Measurements from ENCODE around the gene LRRFIP2. TPM values are rescaled to one million over a fixed set of nuclear protein-coding genes. Genes with fewer than 3 reads are reported as not detected.

The LRRFIP2 gene
- total RNA-seq, 1 experiment from 2014 or later = 40.2 TPM

DNA sequence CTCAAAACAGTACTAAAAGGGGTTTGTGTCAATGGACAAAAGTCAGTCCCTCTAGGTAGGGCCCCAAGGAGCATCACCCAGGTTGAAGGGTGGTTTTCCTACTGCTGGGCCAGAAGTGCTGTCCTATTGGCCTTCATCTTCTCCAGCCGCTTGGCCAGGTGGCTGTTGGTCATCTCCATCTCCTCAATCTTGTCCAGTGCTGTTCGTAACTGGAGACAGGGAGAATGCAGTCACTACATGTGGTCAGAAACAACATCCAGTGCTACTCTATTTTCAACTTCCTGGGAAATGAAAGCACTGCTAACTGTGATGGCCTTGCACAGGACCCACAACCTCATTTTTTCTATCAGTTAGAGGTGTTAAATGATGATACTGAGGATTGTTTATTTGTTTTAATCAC, 120.6 kb downstream of the LRRFIP2 start:
- ChIA-PET CTCF (no interaction called here), POLR2A (ENCODE audit: unreplicated experiment) (no interaction called here)
- H3K9me2 ChIP-seq (ENCODE audit: insufficient read depth) = no peaks in the 10 kb centered on the region
- H3K4me3 ChIP-seq = no peak overlapping the region
- H3K36me3 ChIP-seq (ENCODE audit: low read depth) = peaks cover 8% of the 10 kb centered on the region; the same call in 1 of the 2 replicates
- no peaks in the 10 kb centered on the region for H3K27me3 ChIP-seq (ENCODE audit: insufficient read depth, low read depth)
- no peak overlapping the region for H2AFZ ChIP-seq
- no peaks in the 10 kb centered on the region for H3K4me1 ChIP-seq (replicated peaks; ENCODE audit: insufficient read depth)
- DNase-seq = no peak
- TF ChIP-seq, protein P1, sequence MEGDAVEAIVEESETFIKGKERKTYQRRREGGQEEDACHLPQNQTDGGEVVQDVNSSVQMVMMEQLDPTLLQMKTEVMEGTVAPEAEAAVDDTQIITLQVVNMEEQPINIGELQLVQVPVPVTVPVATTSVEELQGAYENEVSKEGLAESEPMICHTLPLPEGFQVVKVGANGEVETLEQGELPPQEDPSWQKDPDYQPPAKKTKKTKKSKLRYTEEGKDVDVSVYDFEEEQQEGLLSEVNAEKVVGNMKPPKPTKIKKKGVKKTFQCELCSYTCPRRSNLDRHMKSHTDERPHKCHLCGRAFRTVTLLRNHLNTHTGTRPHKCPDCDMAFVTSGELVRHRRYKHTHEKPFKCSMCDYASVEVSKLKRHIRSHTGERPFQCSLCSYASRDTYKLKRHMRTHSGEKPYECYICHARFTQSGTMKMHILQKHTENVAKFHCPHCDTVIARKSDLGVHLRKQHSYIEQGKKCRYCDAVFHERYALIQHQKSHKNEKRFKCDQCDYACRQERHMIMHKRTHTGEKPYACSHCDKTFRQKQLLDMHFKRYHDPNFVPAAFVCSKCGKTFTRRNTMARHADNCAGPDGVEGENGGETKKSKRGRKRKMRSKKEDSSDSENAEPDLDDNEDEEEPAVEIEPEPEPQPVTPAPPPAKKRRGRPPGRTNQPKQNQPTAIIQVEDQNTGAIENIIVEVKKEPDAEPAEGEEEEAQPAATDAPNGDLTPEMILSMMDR (conservative IDR thresholded peaks at IDR 0.05) = no peak
- no peak for TF ChIP-seq EZH2 (IDR thresholded peaks at IDR 0.05; ENCODE audit: low read depth)
- H3K79me2 ChIP-seq (ENCODE audit: low read depth) = no peaks in the 10 kb centered on the region
- intact Hi-C loops (cut with micrococcal nuclease; ENCODE audit: unreplicated experiment) = loop anchor here (10.0 kb wide), 1 partner anchor 161 kb away; no protein-coding TSS in a partner anchor
- no peak overlapping the region for H3K4me2 ChIP-seq
- no peaks in the 10 kb centered on the region for H4K20me1 ChIP-seq (ENCODE audit: insufficient read depth)
- H3F3A ChIP-seq (ENCODE audit: insufficient read depth, low read depth) = no peaks in the 10 kb centered on the region
- H3K9me3 ChIP-seq (ENCODE audit: insufficient read depth, low read depth) = no peaks in the 10 kb centered on the region
- no peak overlapping the region for H3K27ac ChIP-seq
- BruUV-seq (replicated peaks) = TSS peak; percentile 12

DNA sequence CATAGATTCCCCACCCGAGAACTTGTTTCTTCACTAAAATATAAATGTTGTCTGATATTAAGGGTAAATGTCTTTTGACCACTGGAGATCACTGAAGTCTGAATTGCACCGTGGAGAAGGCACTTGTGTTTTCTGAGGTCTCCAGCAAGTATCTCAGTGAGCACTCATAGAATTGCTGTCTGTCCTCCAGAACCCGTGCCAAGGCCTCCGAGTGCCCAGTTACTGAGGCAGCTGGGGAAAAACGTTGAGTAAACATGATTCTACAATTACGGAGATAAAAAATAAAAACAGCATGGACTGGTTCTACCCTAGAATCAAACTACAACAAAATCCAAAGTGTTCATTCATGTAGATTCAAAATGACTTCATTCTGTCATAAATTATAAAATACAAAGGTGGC, 121.0 kb downstream of the LRRFIP2 start:
- H3K27me3 ChIP-seq (ENCODE audit: insufficient read depth, low read depth) = no peaks in the 10 kb centered on the region
- intact Hi-C loops (cut with micrococcal nuclease; ENCODE audit: unreplicated experiment) = loop anchor here (10.0 kb wide), 1 partner anchor 161 kb away; no protein-coding TSS in a partner anchor
- H3K4me3 ChIP-seq = no peak overlapping the region
- no peaks in the 10 kb centered on the region for H3K9me3 ChIP-seq (ENCODE audit: insufficient read depth, low read depth)
- TF ChIP-seq, protein P1 (conservative IDR thresholded peaks at IDR 0.05) = no peak
- TF ChIP-seq EZH2 (IDR thresholded peaks at IDR 0.05; ENCODE audit: low read depth) = no peak
- peaks cover 8% of the 10 kb centered on the region; the same call in 1 of the 2 replicates for H3K36me3 ChIP-seq (ENCODE audit: low read depth)
- no TSS peak for BruUV-seq (replicated peaks)
- H3F3A ChIP-seq (ENCODE audit: insufficient read depth, low read depth) = no peaks in the 10 kb centered on the region
- no peak for DNase-seq
- CTCF ChIA-PET = no interaction called here
- no peaks in the 10 kb centered on the region for H3K79me2 ChIP-seq (ENCODE audit: low read depth)
- no peak overlapping the region for H2AFZ ChIP-seq
- H3K4me1 ChIP-seq (replicated peaks; ENCODE audit: insufficient read depth) = no peaks in the 10 kb centered on the region
- H3K27ac ChIP-seq = no peak overlapping the region
- no peaks in the 10 kb centered on the region for H3K9me2 ChIP-seq (ENCODE audit: insufficient read depth)
- no peaks in the 10 kb centered on the region for H4K20me1 ChIP-seq (ENCODE audit: insufficient read depth)
- POLR2A ChIA-PET (ENCODE audit: unreplicated experiment) = no interaction called here
- H3K4me2 ChIP-seq = no peak overlapping the region

DNA sequence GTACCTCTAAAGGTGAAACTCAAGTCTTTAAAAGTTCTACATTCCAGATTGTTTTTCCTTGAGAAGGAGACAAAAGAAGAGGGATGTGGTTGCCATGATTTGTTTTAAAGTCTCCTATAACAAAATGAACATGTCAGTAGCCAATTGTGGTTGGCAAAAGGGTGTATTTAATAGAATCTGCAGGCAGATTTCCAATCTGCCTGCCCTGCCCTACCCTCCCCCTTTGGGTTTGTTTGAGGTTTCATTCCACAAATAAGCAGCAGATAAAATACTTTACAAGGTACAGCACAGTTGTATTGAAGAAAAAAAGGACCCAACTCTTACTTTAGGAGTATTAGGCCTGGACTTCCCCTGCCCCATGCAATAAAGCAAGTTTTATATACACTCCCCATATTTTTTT, 121.5 kb downstream of the LRRFIP2 start:
- H3K79me2 ChIP-seq (ENCODE audit: low read depth) = no peaks in the 10 kb centered on the region
- POLR2A ChIA-PET (ENCODE audit: unreplicated experiment) = no interaction called here
- H3K4me3 ChIP-seq = no peak overlapping the region
- H3K9me2 ChIP-seq (ENCODE audit: insufficient read depth) = no peaks in the 10 kb centered on the region
- no peak overlapping the region for H3K4me2 ChIP-seq
- no peak overlapping the region for H3K27ac ChIP-seq
- H3K27me3 ChIP-seq (ENCODE audit: insufficient read depth, low read depth) = no peaks in the 10 kb centered on the region
- TF ChIP-seq, protein P1 (conservative IDR thresholded peaks at IDR 0.05) = no peak
- TF ChIP-seq EZH2 (IDR thresholded peaks at IDR 0.05; ENCODE audit: low read depth) = no peak
- H3K4me1 ChIP-seq (replicated peaks; ENCODE audit: insufficient read depth) = no peaks in the 10 kb centered on the region
- H2AFZ ChIP-seq = no peak overlapping the region
- no peaks in the 10 kb centered on the region for H3K9me3 ChIP-seq (ENCODE audit: insufficient read depth, low read depth)
- intact Hi-C loops (cut with micrococcal nuclease; ENCODE audit: unreplicated experiment) = loop anchor here (10.0 kb wide), 1 partner anchor 162 kb away; no protein-coding TSS in a partner anchor
- no peaks in the 10 kb centered on the region for H4K20me1 ChIP-seq (ENCODE audit: insufficient read depth)
- no peaks in the 10 kb centered on the region for H3F3A ChIP-seq (ENCODE audit: insufficient read depth, low read depth)
- CTCF ChIA-PET = no interaction called here
- DNase-seq = no peak
- peaks cover 8% of the 10 kb centered on the region; the same call in 1 of the 2 replicates for H3K36me3 ChIP-seq (ENCODE audit: low read depth)
- no TSS peak for BruUV-seq (replicated peaks)

All from PC-9 (cell line).